ENCODE data around the gene RAB11FIP4.
A peak's percentile ranks its signal among the peaks of the same experiment; 100 is the strongest.

Gene RAB11FIP4

DNA sequence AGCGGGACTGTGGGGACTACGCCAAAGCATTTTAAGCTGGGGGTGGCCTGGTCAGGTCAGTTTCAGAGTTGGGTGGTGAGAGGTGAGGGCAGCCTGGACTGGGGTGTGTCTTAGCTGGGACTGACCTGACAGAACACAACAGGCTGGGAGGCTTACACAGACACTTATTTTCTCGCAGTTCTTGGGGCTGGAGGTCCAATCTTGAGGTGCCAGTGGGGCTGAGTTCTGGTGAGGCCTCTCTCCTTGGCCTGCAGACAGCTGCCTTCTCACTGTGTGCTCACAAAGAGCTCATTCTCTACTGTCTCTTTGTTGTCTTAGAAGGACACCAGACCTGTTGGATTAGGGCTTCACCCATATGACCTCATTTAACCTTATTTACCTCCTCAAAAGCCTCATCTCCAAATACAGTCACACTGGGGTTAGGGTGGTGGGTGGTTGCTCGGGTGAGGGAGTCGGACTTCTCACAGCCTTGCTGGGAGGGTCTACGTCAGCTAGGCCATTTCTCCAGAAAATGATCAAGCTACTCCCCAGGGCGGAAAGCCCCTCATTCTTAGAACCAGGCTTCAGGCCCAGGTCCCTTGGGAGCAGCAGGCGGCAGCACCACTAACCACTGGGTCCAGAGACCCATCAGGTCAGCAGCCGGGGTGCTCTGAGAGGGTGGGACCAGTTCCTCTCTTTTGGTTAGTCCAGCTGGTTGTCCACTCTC lies 149.3 kb downstream of the RAB11FIP4 start:
- no peak for DNase-seq (ENCODE audit: low read depth)
- H3K4me3 ChIP-seq (ENCODE audit: low read depth, low read length): no peak overlapping the region
- TF ChIP-seq, protein P1, sequence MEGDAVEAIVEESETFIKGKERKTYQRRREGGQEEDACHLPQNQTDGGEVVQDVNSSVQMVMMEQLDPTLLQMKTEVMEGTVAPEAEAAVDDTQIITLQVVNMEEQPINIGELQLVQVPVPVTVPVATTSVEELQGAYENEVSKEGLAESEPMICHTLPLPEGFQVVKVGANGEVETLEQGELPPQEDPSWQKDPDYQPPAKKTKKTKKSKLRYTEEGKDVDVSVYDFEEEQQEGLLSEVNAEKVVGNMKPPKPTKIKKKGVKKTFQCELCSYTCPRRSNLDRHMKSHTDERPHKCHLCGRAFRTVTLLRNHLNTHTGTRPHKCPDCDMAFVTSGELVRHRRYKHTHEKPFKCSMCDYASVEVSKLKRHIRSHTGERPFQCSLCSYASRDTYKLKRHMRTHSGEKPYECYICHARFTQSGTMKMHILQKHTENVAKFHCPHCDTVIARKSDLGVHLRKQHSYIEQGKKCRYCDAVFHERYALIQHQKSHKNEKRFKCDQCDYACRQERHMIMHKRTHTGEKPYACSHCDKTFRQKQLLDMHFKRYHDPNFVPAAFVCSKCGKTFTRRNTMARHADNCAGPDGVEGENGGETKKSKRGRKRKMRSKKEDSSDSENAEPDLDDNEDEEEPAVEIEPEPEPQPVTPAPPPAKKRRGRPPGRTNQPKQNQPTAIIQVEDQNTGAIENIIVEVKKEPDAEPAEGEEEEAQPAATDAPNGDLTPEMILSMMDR (IDR thresholded peaks at IDR 0.05; ENCODE audit: low read depth, low read length): no peak
- TF ChIP-seq, protein P2, sequence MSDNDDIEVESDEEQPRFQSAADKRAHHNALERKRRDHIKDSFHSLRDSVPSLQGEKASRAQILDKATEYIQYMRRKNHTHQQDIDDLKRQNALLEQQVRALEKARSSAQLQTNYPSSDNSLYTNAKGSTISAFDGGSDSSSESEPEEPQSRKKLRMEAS (IDR thresholded peaks at IDR 0.05; ENCODE audit: low read depth, low read length): no peak
- no peak for TF ChIP-seq MYC (IDR thresholded peaks at IDR 0.05; ENCODE audit: low read depth, low read length)
- TF ChIP-seq POLR2A (IDR thresholded peaks at IDR 0.05; ENCODE audit: extremely low read depth, insufficient read length): no peak

DNA sequence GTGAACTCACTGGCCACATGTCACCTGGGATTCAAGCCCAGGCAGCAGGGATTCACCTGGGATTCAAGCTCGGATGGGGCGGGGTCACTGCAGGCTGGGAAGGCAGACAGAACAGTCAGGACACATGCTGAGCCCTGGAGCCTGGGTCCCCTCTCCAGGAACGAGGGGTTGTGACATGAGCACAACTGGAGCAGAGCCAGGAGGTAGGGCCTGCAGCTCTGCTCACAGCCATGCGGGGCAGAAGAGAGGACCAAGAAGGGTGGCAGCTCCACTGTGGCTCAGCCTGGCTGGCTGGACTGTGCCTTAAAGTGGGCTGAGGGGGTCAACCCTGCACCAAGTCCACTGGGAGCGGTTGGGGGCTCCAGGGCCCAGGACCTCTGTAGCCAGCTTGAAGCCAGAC lies 150.1 kb downstream of the RAB11FIP4 start:
- H3K4me3 ChIP-seq (ENCODE audit: low read depth, low read length): no peak overlapping the region
- peak; percentile 52 for DNase-seq (ENCODE audit: low read depth)
- no peak for TF ChIP-seq POLR2A (IDR thresholded peaks at IDR 0.05; ENCODE audit: extremely low read depth, insufficient read length)
- TF ChIP-seq, protein P1 (IDR thresholded peaks at IDR 0.05; ENCODE audit: low read depth, low read length): no peak
- TF ChIP-seq, protein P2 (IDR thresholded peaks at IDR 0.05; ENCODE audit: low read depth, low read length): no peak
- no peak for TF ChIP-seq MYC (IDR thresholded peaks at IDR 0.05; ENCODE audit: low read depth, low read length)

DNA sequence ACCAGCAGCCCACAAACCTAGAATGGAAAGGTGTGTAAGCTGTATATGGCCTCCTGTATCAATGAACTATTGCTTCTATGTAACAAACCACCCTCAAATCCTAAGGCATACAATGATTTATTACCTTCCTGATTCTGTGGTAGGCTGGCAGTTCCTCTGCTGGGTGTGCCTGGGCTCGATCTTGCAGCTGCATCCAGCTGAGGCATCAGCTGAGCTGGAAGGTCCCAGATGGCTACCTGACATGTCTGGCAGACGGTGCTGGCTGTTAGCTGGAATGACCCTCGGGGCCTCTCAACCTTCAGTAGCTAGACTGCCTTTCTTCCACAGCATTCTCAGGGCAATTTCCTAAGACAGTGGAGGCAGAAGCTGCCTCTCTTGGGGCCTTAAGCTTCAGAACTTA lies 152.7 kb downstream of the RAB11FIP4 start:
- H3K4me3 ChIP-seq (ENCODE audit: low read depth, low read length): no peak overlapping the region
- TF ChIP-seq POLR2A (IDR thresholded peaks at IDR 0.05; ENCODE audit: extremely low read depth, insufficient read length): no peak
- no peak for TF ChIP-seq MYC (IDR thresholded peaks at IDR 0.05; ENCODE audit: low read depth, low read length)
- TF ChIP-seq, protein P1 (IDR thresholded peaks at IDR 0.05; ENCODE audit: low read depth, low read length): no peak
- TF ChIP-seq, protein P2 (IDR thresholded peaks at IDR 0.05; ENCODE audit: low read depth, low read length): no peak
- no peak for DNase-seq (ENCODE audit: low read depth)

DNA sequence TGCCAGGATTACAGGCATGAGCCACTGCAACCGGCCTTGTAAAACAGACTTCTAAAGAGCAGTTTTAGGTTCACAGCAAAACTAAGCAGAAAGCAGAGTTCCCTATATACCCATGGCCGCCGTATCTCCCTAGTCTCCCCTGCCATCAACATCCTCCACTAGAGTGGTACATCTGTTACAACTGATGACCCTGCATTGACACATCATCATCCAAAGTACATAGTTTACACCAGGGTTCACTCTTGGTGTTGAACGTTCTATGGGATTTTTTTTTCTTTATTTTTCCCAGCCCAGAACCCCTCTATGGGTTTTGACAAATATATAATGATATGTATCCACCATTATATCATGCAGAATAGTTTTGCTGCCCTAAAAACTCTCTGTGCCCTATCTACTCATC lies 155.2 kb downstream of the RAB11FIP4 start:
- H3K4me3 ChIP-seq (ENCODE audit: low read depth, low read length): no peak overlapping the region
- TF ChIP-seq, protein P2 (IDR thresholded peaks at IDR 0.05; ENCODE audit: low read depth, low read length): no peak
- TF ChIP-seq POLR2A (IDR thresholded peaks at IDR 0.05; ENCODE audit: extremely low read depth, insufficient read length): no peak
- no peak for TF ChIP-seq MYC (IDR thresholded peaks at IDR 0.05; ENCODE audit: low read depth, low read length)
- TF ChIP-seq, protein P1 (IDR thresholded peaks at IDR 0.05; ENCODE audit: low read depth, low read length): no peak
- no peak for DNase-seq (ENCODE audit: low read depth)

DNA sequence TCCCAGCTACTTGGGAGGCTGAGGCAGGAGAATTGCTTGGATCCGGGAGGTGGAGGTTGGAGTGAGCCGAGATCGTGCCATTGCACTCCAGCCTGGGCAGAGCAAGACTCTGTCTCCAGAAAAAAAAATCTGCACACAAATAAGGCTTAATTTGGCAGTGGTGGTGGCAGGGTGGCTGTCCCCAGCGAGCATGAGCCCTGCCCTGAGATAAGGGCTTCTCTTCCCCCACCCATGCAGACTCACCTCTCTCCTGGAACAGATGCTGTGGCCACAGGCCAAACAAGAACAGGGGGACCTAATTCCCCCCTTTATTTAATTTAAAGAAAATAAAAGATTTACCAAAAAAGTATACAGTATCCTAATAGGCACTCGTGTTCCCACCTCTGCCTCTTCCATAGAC lies 157.2 kb downstream of the RAB11FIP4 start:
- DNase-seq (ENCODE audit: low read depth): peak; percentile 34
- TF ChIP-seq MYC (IDR thresholded peaks at IDR 0.05; ENCODE audit: low read depth, low read length) (no peak), POLR2A (IDR thresholded peaks at IDR 0.05; ENCODE audit: extremely low read depth, insufficient read length) (no peak)
- TF ChIP-seq, protein P2 (IDR thresholded peaks at IDR 0.05; ENCODE audit: low read depth, low read length): no peak
- TF ChIP-seq, protein P1 (IDR thresholded peaks at IDR 0.05; ENCODE audit: low read depth, low read length): no peak
- H3K4me3 ChIP-seq (ENCODE audit: low read depth, low read length): peak overlapping the region; percentile 92

All from NB4 (cell line).